Activated T-cell treated with anti-CD3 and anti-CD28 coated beads, Interleukin-2, amount 50 U/mL, for 24 hours (primary cell): ENCODE measurements around the gene DSCAM.
"Not testable (repeated sequence)": the region's sequence is repeated elsewhere in the genome, so short reads cannot be mapped to it uniquely, and the experiment has no call there.

Experiments
- DNase-seq: peaks from one replicate; pipeline ENCODE4 v3.0.0-alpha.2; 2020
- H3K27ac Mint-ChIP-seq: 2 replicates; pipeline ENCODE4 v1.8.0; 2020; ENCODE audit warnings: mild to moderate bottlenecking, mixed read lengths
- H3K27me3 Mint-ChIP-seq: 2 replicates; pipeline ENCODE4 v1.8.0; 2020; ENCODE audit warnings: mixed read lengths
- H3K36me3 Mint-ChIP-seq: 2 replicates; pipeline ENCODE4 v1.8.0; 2020; ENCODE audit warnings: low read depth, mixed read lengths
- H3K4me1 Mint-ChIP-seq: 2 replicates; pipeline ENCODE4 v1.8.0; 2020; ENCODE audit warnings: low read depth, mixed read lengths
- H3K4me3 Mint-ChIP-seq: 2 replicates; pipeline ENCODE4 v1.8.0; 2020; ENCODE audit warnings: mild to moderate bottlenecking, moderate library complexity, mixed read lengths
- H3K9me3 Mint-ChIP-seq: 2 replicates; pipeline ENCODE4 v1.8.0; 2020; ENCODE audit warnings: mixed read lengths

The DSCAM gene

DNA sequence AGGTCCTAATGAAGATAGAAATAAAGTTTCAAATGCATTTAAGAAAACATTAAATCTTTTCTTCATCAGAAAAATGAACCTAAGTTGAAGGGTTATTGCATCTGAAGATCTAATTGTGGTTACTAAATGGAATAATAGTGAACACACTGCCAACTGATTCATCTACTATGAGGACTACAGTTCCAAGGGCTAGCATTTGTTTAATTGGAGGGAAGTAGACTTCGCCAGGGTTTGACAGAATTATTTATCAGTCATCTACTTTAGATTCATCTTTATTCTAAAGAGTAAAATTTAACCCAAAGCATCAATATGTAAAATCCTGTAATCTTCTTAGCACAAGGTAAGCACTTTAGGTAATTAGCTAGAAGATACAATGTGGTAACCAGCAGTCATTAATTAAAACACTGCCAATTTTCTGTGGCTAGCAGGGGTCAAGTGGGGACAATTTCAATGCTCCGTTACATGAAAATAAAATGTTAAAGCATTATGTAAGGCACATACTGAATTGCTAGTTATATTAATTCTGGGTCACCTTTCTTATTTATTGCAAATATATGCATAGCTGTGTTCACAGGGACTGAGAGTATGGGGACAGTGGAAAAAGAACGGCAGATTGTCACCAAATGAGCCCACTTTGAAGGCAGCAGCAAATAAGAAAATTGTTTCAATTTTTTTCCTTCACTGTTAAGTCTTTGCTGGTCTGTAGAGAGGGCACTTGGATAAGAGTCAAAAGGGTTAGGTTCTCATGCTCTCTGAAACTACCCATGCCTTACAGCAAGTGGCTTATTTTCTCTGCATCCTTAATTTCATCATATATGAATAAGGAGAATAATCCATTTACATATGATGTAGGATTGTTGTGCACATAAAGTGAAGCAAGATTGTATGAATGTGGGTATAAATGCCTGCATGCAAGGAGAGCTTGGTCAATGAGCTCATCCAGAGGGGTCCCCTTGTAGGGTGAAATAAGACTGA lies 563.8 kb downstream of the DSCAM start:
- H3K27ac Mint-ChIP-seq: no peak overlapping the region
- H3K27me3 Mint-ChIP-seq: no peaks in the 10 kb centered on the region
- peaks cover 5% of the 10 kb centered on the region for H3K9me3 Mint-ChIP-seq
- H3K36me3 Mint-ChIP-seq: no peaks in the 10 kb centered on the region
- H3K4me1 Mint-ChIP-seq: no peaks in the 10 kb centered on the region
- no peak overlapping the region for H3K4me3 Mint-ChIP-seq
- DNase-seq: no peak

DNA sequence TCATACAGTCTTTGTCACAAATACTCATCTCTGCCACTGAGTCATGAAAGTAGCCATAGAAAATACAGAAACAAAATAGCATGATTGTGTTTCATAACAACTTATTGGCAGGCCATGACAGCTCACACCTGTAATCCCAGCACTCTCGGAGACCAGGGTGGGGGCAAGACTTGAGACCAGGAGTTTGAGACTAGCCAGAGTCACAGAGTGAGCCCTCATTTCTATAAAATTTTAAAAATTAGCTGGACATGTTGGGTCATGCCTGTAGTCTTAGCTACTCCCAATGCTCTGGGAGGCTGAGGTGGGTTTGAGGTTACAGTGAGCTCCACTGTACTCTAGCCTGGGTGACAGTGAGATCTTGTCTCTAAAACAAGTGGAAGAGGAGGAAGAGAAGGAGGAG lies 568.6 kb downstream of the DSCAM start:
- no peaks in the 10 kb centered on the region for H3K4me1 Mint-ChIP-seq
- no peak overlapping the region for H3K4me3 Mint-ChIP-seq
- H3K36me3 Mint-ChIP-seq: no peaks in the 10 kb centered on the region
- no peak for DNase-seq
- H3K27ac Mint-ChIP-seq: no peak overlapping the region
- H3K9me3 Mint-ChIP-seq: peaks cover under 1% of the 10 kb centered on the region
- H3K27me3 Mint-ChIP-seq: no peaks in the 10 kb centered on the region

DNA sequence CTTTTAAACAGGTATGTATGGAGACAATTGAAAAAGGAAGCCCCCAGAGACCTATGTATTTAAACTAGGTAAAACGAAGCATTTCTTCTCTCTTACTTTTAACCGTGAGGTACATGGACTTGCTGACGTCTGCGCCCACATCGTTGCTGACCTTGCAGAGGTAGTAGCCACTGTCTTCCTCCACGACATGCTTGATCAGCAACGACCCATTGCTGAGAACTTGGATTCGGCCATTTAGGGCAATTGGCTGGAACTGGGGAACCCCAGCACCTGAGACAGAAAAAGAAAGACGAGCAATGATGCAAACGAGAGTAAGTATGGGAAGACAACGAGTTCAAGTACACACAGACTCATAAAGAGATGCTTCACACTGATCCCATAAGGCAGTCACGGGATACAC lies 571.0 kb downstream of the DSCAM start:
- Mint-ChIP-seq H3K4me3 (no peak overlapping the region), H3K27me3 (no peaks in the 10 kb centered on the region), H3K4me1 (no peaks in the 10 kb centered on the region), H3K36me3 (no peaks in the 10 kb centered on the region), H3K27ac (no peak overlapping the region), H3K9me3 (peaks cover 2% of the 10 kb centered on the region)
- no peak for DNase-seq

DNA sequence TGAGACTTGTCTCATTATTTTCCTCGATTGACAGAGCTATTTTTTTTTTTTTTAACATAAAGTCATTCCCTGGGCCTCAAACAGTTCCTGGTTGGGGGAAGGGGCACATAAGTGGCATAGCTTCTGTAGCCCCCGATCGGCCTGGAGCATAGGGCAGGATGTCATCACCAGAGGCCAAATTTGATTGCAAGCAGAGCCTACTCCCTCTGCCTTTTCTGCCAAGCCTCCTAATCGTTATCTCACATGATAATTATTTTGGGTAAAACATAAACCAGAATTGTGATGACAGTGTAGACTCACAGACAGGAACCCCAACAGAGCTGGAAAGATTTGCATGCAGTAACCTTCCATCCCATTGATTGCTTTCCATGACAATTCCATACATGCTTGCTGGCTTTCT lies 574.9 kb downstream of the DSCAM start:
- Mint-ChIP-seq H3K9me3 (peaks cover 2% of the 10 kb centered on the region), H3K36me3 (no peaks in the 10 kb centered on the region), H3K27ac (no peak overlapping the region), H3K4me1 (no peaks in the 10 kb centered on the region), H3K4me3 (no peak overlapping the region), H3K27me3 (no peaks in the 10 kb centered on the region)
- no peak for DNase-seq

DNA sequence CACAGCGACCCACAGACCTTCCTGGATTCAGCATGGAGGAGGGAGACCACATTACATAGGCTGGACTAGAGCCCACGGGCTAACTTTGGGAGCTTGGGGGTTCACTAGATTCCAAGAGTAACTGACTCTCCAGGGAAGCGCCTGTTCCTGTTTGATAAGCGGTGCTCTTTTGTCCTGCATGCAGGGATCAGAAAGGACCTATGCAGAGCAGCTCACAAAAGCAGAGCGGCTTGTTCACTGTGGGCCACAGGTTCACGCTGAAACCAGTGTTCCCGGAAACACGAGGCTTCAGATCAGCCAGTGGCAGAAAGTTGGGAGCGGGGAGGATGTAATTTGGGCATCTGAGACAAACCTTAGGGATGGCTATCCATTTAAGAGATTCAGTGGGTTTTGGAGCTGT lies 575.8 kb downstream of the DSCAM start:
- Mint-ChIP-seq H3K36me3 (no peaks in the 10 kb centered on the region), H3K4me1 (no peaks in the 10 kb centered on the region), H3K27ac (no peak overlapping the region), H3K27me3 (no peaks in the 10 kb centered on the region), H3K9me3 (peaks cover 2% of the 10 kb centered on the region), H3K4me3 (no peak overlapping the region)
- DNase-seq: no peak

DNA sequence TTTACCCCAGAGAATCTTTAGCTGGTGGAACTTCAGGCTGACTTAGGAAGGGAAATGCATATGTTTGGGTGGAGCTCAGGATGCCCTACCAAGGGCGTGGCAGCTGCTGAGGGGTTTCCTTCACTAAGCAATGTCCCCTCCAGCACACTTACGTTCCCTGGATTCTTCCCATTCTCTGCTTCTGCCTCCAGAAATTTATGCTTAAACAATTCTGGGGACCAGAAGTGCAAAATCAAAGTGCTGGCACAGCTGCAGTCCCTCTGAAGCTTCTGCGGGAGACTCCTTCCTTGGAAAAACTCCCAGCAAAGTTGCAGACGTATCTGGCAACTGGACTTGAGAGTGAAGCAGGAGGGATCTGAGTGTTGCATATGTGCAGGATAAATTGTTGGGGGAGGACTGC lies 576.9 kb downstream of the DSCAM start:
- Mint-ChIP-seq H3K27me3 (no peaks in the 10 kb centered on the region), H3K9me3 (peaks cover 2% of the 10 kb centered on the region), H3K4me1 (no peaks in the 10 kb centered on the region), H3K27ac (no peak overlapping the region), H3K36me3 (no peaks in the 10 kb centered on the region), H3K4me3 (no peak overlapping the region)
- DNase-seq: no peak

DNA sequence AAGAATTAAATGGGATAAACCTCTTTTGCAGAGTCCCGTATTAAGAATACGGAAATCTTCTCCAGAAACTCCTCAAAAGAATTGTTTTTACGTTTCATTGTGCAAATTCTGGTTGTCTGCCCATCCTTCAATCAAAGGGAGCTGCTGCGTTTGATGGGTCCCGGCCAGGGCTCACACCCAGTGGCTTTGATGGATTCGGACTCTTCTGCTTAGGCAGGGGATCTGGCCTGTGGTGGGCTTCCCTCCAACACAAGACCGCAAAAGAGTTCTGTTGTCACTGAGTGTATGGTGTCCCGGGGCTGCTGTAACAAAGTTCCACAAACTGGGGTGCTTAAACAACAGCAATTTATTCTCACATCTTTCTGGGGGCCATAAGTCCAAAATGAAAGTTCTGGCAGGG lies 577.7 kb downstream of the DSCAM start:
- no peak for DNase-seq
- H3K4me1 Mint-ChIP-seq: no peaks in the 10 kb centered on the region
- no peak overlapping the region for H3K4me3 Mint-ChIP-seq
- no peaks in the 10 kb centered on the region for H3K36me3 Mint-ChIP-seq
- no peaks in the 10 kb centered on the region for H3K27me3 Mint-ChIP-seq
- no peak overlapping the region for H3K27ac Mint-ChIP-seq
- H3K9me3 Mint-ChIP-seq: peaks cover 4% of the 10 kb centered on the region

DNA sequence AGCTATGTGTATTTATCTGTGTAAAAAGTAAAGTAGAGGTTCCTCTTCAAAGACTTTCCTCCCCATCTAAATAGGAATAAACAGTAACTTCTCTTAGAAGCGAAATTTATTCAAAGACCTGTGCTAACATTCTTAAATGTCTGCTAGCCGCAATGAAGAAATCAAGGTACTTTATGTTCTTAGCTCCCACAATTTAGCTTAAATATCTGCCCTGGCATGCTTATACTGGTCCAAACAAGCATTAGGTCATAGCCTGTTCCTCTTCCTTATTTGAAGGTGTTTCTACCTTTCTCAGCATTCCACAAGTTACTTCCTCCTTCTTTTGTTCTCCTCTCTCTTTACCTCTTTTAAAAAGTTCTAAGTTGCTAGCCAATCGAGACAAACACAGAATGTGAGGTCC lies 588.5 kb downstream of the DSCAM start:
- H3K27ac Mint-ChIP-seq, H3K27me3 Mint-ChIP-seq, H3K36me3 Mint-ChIP-seq, H3K9me3 Mint-ChIP-seq, H3K4me3 Mint-ChIP-seq, H3K4me1 Mint-ChIP-seq, DNase-seq: not testable (repeated sequence)

DNA sequence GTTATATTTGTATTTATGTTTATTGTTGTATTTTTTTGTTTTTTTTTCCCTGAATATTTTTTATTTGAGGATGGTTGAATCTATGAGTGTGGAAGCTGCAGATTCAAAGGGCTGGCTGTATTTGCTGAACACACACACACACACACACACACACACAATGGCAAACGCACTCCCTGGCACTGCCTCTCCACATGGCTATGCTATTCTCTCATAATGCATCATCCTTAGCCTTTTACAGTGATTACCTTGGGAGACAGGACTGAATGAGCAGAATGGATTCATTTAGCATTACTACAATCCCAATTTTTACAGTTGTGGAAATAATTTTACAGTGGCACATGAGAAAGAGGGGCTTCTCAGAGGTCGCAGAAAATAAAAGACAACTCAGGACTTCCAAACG lies 589.6 kb downstream of the DSCAM start:
- Mint-ChIP-seq H3K4me1 (no peaks in the 10 kb centered on the region), H3K4me3 (no peak overlapping the region), H3K27ac (no peak overlapping the region), H3K9me3 (no peaks in the 10 kb centered on the region), H3K27me3 (no peaks in the 10 kb centered on the region), H3K36me3 (no peaks in the 10 kb centered on the region)
- DNase-seq: no peak

DNA sequence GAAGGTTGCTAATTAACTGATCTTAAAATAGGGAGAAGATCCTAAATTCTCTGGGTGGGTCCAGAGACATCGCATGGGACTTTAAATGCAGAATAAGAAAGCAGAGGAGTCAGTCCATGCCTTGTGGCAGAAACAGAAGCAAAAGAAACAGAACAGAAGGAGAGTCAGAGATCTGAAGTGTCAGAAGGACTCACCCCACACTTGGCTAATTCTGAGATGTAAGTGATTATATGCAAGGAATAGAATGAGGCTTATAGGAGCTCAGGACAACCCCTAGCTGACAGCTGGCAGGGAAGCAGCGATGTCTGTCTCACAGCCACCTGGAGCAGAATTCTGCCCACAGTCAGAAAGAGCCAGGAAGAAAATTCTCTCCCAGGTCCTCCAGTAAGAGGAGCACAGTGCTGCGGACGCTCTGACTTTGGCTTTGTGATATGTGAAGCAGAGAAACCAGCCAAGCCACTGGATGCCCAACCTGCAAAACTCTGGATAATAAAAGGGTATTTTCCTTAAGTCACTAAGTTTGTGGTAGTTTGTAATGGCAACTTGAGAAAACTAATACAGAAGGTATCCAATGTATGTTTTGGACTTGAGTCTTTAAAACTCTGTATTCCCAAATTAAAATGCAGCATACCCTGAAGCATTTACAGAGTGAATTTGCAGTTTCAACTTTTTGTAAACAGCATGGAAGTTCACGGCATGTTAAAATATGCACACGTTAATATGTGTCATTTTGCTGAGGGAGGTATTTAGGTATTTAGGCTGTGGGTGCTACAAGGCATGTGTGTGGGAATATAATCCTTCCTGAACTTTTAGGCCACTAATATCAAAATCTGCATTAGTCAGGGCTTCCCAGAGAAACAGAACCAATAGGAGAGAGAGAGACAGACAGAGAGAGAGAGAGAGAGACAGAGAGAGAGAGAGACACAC lies 591.2 kb downstream of the DSCAM start:
- Mint-ChIP-seq H3K27me3 (no peaks in the 10 kb centered on the region), H3K36me3 (no peaks in the 10 kb centered on the region), H3K9me3 (peaks cover 5% of the 10 kb centered on the region), H3K4me3 (no peak overlapping the region), H3K4me1 (no peaks in the 10 kb centered on the region), H3K27ac (no peak overlapping the region)
- no peak for DNase-seq

DNA sequence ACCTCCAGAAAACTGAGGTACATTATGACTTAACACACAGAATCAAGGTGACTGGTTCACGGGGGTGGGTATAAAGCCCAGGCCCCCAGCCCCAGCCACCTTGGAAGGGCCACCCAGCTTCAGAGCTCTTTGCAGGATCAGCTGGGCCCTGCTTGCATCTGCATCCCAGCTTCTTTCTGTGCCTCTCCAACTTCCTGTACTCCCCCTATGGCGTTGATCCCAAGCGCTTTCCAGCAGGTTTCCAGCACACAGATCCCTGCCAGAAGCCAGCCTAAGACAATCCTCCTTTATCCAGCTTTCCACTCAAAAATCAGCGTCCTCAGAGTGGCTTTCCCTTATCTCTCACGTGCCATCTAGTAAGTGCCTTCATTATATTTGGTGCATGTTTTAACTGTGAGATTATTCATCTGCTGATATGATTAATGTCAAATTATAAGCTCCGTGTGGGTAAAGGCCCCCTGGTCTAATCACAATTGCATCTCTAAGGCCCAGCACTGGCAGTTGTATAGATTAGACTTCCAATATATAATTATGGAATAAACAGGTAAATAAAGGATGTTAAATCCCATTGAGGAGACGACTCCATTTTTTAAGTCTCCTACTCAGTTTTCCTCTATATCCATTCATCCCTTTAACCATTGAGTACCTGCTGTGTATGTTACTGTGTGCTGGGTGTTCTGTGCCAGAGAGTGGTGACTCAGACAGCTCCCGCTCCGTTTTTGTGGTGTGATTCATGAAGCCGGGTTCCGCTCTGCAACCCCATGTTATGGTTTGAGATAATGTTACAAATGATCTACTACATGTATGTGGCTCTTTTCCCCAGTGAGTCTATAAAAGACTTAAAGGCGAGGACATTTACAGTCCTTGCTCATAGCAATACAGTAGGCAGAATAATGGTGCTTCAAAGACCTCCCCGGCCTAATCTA lies 592.2 kb downstream of the DSCAM start:
- no peaks in the 10 kb centered on the region for H3K27me3 Mint-ChIP-seq
- H3K9me3 Mint-ChIP-seq: peaks cover 7% of the 10 kb centered on the region
- no peak overlapping the region for H3K27ac Mint-ChIP-seq
- no peak for DNase-seq
- no peaks in the 10 kb centered on the region for H3K36me3 Mint-ChIP-seq
- H3K4me3 Mint-ChIP-seq: no peak overlapping the region
- no peaks in the 10 kb centered on the region for H3K4me1 Mint-ChIP-seq

DNA sequence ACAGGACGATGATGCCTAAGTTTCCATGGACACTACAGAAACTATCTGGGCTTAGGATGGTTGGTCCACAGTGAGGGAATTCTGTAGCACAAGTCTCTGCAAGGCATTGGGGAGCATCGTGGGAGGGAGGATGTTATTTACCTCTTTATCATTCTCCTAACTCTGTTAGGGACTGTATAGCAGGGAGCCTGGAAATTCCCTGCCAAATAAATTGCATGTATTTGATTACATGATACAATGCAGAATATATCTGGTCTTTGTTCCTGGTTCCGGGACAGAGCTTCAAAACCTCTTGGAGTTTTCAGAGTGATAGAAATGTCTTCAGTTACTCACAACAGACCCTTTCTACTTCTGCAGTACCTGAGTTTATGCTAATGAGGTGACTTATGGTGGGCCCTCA lies 593.8 kb downstream of the DSCAM start:
- Mint-ChIP-seq H3K36me3 (no peaks in the 10 kb centered on the region), H3K4me1 (no peaks in the 10 kb centered on the region), H3K27ac (no peak overlapping the region), H3K27me3 (no peaks in the 10 kb centered on the region), H3K4me3 (no peak overlapping the region), H3K9me3 (peaks cover 18% of the 10 kb centered on the region)
- DNase-seq: no peak

DNA sequence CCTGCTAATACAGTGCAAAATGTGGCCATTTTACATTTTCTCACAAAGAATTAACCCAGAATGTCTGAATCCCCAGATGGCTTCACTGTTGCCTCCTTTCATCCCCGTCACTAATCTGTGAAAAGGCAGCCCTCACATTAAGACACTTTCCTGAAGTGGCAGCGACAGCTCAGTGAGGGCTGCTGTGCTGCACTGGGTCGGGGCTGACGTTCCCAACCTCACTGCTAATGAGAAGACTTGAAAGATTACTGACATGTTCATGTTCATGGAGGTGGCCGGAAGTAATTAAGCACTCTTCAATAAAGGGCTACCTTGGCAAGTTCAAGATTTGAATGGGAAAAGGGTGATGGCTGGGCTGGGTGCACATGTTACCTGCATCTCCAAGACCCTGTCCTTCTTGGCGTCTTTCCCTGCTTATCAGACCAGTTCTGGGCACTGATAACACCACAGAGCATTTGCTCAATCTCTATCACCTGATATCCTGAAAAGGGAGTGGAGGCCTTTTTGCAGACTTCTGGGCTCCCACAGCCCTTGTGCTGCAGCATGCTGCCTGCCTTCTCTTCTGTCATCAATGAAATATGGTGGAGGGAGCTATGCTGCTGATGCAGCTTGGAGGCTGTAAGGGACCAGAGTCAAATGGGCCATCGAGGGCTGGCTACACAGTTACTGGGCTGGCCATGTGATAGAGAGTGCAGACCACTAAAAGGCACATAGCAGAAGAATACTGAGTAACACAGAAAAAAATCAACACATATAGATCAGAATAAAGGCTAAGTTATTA lies 596.3 kb downstream of the DSCAM start:
- no peak overlapping the region for H3K4me3 Mint-ChIP-seq
- no peak for DNase-seq
- H3K27ac Mint-ChIP-seq: no peak overlapping the region
- H3K4me1 Mint-ChIP-seq: no peaks in the 10 kb centered on the region
- H3K36me3 Mint-ChIP-seq: no peaks in the 10 kb centered on the region
- H3K9me3 Mint-ChIP-seq: peaks cover 19% of the 10 kb centered on the region
- H3K27me3 Mint-ChIP-seq: no peaks in the 10 kb centered on the region
